Stimulated activated CD4-positive, alpha-beta T cell treated with anti-CD3 and anti-CD28 coated beads, Interleukin-15, amount 100 ng/mL, for 1 hour (primary cell): Measurements from ENCODE around the gene FBXO30.

Experiments
- DNase-seq, 2 donors: peaks; one replicate each; pipeline ENCODE4 v3.0.0-alpha.2; 2020; ENCODE audit warnings: low read depth in 1 of 2, low spot score in 1 of 2

Gene FBXO30

DNA sequence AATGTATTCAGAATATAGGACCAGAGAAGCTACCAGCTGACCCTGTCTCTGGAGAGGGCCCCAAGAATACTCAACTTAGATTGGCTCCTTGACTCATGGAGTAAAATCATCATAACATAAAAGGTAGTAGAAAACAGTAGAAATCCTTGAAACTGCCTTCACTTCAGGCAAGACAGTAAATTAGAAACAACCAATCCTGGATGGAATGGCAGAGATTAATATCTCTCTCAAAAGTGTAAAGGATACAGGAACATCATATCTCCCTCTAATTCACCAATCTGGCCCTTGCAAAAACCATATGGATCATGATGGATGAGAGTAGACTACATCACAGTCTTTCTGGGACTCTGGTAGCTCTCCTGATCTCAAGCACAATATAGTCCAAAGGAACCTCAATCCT is 58.9 kb downstream of the FBXO30 start:
- DNase-seq = no peak

DNA sequence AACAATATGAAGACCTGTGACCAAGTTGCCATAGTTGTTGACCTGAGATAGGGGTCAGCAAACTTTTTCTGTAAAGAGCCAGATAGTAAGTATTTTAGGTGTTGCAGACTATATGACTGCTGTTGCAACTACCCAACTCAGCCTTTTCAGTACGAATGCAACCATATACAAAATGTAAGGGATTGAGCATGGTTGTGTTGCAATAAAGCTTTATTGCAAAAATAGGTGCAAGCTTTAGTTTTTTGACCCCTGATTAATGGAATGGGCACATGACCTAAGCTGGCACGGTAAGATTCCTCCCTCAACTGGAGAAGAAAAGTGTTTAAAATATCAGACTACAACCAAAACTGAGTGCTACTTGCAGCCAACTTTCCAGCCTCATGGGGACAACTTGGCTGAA is 62.0 kb downstream of the FBXO30 start:
- DNase-seq = no peak

DNA sequence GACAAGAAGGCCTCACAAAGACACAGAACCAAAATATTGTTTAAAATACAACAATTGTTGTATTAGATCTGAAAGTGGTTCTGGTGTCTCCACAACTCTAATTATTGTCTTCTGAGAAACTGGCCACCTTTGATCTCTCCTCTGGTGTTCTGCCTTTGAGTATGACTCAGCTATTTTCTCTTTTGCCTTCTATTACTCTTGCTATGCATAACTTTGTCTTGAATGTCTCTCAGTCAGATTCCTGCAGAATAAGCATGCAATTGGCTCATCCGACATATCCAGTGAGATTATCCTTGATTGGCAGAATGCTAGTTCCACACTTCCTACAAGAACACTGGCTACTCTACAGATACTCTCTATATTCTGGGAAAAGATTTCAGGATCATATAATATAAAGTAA is 65.0 kb downstream of the FBXO30 start:
- no peak for DNase-seq

DNA sequence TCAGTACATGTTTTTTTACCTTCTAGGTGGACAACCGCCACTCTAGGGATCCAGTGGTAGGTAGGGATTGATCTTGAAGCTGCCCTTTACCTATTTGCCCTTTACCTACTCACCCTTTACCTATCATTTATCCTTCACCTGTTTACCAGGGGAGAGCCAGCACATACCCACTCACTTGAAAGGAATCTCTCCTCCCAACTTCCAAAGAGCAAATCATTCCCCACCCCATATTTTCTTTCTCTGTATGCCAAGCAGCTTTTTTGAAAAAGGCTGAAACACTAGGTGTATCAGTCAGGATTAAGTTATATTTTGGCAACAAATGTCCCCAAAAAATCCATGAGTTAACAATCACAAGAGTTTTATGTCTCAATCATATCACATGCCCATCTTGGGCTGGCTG is 68.7 kb downstream of the FBXO30 start:
- DNase-seq = no peak

DNA sequence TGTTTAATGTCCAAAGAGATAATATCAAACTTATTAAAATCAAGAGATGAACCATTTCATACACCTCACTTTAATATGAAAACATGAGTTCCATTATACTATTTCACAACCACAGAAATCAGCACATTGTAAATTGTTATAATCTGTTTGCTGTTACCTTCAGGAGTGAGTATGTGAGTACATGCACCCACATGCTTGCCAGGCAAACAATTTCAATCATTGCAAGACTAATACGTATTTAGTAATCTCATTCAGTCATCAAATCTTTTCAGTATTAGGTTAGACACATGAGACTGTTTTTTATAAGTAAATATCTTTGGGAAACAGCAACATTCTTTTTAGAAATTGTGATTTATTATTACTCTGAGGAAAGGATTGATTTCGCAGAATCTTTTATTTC is 70.0 kb downstream of the FBXO30 start:
- no peak for DNase-seq
